ENCODE measurements around the gene SH3PXD2B.

SH3PXD2B gene

DNA sequence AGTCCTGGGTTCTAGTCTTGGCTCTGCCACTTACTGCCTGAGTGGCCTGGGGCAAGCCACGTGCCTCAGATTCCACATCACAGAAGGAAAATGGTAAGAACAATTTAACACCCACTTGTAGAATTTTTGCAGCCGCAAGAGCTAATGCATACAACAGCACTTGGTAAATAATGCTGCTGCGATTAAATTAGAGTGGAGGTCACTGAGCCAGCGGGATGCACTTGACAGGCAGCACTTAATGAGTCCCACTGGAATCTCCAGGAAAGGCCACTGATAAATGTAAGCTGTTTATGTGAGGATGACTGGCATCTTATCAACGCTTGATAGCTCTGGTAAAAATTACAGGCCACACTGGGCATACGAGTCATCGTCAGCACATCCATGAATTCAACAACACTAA, 111.4 kb downstream of the SH3PXD2B start:
- no peak for TF ChIP-seq CTCF (IDR thresholded peaks at IDR 0.05; ENCODE audit: low read depth, low read length, missing control alignments)
- DNase-seq (ENCODE audit: low read depth): no peak
- H3K4me3 ChIP-seq (ENCODE audit: low read depth, low read length): no peak overlapping the region

- DNase-seq (ENCODE audit: low read depth): no peak
- no peak for TF ChIP-seq CTCF (IDR thresholded peaks at IDR 0.05; ENCODE audit: low read depth, low read length, missing control alignments)
- H3K4me3 ChIP-seq (ENCODE audit: low read depth, low read length): no peak overlapping the region
These were observed 114.8 kb downstream of the SH3PXD2B start for GRCh38 chr5:172339264-172340180.

DNA sequence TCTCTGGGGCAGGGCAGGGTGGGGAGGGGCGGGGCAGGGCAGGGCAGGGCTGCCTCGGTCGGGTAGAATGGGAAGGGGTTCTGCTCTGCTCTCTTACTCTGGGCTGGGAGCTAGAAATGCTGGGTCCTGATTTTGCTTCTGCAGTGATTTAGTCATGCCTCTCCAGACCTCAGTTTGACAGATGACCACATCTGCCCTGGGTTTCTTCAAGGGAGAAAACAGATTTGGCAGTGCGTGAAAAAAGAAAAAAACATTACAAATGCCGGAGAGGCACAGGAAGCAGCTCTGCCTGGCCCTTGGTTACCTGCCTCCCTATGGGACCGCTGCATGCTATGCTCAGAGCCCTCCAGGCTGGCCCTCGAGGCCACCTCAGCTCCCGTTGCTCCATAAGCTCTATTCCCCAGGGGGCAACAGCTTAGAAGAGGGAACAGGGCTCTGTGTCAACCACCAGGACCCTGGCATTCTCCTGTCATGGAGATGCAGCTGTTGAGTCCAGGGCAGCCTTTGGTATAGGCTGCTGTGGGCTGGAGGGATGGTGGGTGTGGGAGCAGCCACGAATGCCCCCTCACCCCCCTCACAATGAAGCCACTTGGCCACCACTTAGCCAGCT, 117.5 kb downstream of the SH3PXD2B start:
- no peak for DNase-seq (ENCODE audit: low read depth)
- H3K4me3 ChIP-seq (ENCODE audit: low read depth, low read length): no peak overlapping the region
- TF ChIP-seq CTCF (IDR thresholded peaks at IDR 0.05; ENCODE audit: low read depth, low read length, missing control alignments): no peak

DNA sequence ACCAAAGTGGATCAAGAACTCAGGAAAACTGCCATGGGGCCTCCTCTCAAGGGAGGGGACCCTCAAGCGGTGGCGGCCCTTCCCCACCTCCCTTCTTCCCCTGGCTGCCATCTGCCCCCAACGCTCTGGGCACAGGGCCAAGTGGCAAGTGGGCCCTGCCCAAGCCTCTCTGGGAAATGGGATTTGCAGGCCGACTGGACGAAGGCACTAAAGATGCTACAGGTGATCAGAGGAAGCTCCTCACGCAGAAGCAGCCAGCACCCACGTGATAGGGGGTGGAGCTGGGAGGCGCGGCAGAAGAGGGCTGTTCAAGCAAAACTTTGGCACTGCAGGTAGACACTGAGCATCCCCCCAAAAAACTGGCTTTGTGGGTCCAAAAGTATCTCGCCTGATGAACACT, 118.1 kb downstream of the SH3PXD2B start:
- DNase-seq (ENCODE audit: low read depth): no peak
- no peak for TF ChIP-seq CTCF (IDR thresholded peaks at IDR 0.05; ENCODE audit: low read depth, low read length, missing control alignments)
- no peak overlapping the region for H3K4me3 ChIP-seq (ENCODE audit: low read depth, low read length)

- TF ChIP-seq CTCF (IDR thresholded peaks at IDR 0.05; ENCODE audit: low read depth, low read length, missing control alignments): no peak
- no peak for DNase-seq (ENCODE audit: low read depth)
- H3K4me3 ChIP-seq (ENCODE audit: low read depth, low read length): no peak overlapping the region
These were observed 118.6 kb downstream of the SH3PXD2B start for GRCh38 chr5:172335721-172336120.

DNA sequence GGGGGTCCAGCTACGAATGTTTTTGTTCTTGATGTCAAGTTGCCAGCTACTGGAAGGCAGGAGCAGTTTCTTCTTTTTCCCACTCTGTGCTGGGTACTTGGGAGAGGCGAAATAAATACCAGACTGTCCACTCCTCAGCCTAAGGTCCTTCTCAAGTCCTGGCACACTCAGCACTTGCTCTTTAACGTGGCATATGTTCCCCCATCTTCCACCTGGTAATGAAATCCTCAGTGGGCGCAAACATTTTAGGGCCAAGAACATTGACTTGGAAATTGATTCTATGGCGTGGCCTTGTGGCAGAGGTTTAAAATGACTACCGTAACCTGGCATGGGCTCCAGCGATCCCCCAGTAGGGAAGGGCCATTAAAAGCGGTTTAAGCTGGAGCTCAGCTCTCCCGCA, 119.7 kb downstream of the SH3PXD2B start:
- no peak overlapping the region for H3K4me3 ChIP-seq (ENCODE audit: low read depth, low read length)
- no peak for DNase-seq (ENCODE audit: low read depth)
- no peak for TF ChIP-seq CTCF (IDR thresholded peaks at IDR 0.05; ENCODE audit: low read depth, low read length, missing control alignments)

Measured in GM12864 (cell line).